22Rv1 (cell line): Measurements from ENCODE around the gene TMEM218.

Source experiments
- H3K27ac ChIP-seq: fragments of 450-650 bp; 2 replicates; pipeline ENCODE4 v1.5.1; 2017
- ZFX ChIP-seq: fragments of 450-650 bp; IDR thresholded peaks from 2 replicates; pipeline ENCODE4 v1.6.1; 2017; ENCODE audit warnings: antibody characterized with exemption, borderline replicate concordance
- TF ChIP-seq, protein P1 (sequence below): fragments of 450-650 bp; IDR thresholded peaks from 2 replicates; pipeline ENCODE4 v1.5.1; 2017; ENCODE audit warnings: mild to moderate bottlenecking

The TMEM218 gene

DNA sequence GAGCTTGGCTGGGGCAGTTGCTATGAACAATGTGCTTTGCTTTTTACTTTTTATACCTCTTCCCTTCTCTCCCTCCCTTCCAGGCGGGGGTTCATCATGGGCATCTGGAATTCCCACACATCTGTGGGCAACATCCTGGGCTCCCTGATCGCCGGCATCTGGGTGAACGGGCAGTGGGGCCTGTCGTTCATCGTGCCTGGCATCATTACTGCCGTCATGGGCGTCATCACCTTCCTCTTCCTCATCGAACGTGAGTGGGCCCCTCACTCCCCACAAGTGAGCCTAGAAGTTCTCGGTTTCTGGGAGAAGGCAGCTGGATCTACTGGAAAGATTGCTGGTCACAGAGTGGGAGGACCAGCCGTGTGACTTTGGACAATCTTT is 30.9 kb downstream of the TMEM218 start:
- H3K27ac ChIP-seq = no peak overlapping the region
- no peak for TF ChIP-seq ZFX

DNA sequence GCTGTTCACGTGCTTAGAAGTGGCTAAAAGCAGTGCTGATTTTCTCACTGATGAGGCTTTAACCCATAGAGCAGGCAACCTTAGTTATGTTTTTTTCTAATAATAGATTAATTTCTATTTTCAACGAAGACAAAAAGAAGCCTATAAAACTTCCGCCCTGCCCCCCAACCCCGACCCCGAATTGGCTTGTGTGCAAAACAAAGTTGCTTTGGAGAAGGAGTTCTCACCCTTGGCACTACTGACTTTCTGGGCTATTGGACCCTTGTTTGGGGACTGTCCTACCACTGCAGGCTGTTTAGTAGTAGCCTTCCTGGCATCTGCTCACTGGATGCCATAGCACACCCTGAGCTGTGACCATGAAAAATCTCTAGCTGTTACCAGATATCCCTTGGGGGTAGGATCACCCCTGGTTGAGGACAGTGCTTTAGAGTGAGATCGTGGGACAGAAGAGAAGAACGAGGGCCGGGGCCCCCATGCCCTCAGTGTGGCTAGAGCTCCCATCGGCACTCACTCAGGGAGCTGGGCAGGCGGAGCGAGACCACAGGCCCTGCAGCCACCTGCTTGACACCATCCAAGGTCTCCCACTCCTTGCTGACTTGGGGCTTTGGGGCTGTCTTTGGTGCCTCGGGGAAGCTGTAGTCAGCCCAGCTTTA is 31.4 kb downstream of the TMEM218 start:
- no peak overlapping the region for H3K27ac ChIP-seq
- no peak for TF ChIP-seq ZFX
- TF ChIP-seq, protein P1, sequence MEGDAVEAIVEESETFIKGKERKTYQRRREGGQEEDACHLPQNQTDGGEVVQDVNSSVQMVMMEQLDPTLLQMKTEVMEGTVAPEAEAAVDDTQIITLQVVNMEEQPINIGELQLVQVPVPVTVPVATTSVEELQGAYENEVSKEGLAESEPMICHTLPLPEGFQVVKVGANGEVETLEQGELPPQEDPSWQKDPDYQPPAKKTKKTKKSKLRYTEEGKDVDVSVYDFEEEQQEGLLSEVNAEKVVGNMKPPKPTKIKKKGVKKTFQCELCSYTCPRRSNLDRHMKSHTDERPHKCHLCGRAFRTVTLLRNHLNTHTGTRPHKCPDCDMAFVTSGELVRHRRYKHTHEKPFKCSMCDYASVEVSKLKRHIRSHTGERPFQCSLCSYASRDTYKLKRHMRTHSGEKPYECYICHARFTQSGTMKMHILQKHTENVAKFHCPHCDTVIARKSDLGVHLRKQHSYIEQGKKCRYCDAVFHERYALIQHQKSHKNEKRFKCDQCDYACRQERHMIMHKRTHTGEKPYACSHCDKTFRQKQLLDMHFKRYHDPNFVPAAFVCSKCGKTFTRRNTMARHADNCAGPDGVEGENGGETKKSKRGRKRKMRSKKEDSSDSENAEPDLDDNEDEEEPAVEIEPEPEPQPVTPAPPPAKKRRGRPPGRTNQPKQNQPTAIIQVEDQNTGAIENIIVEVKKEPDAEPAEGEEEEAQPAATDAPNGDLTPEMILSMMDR = no peak

- TF ChIP-seq, protein P1 = no peak
- no peak for TF ChIP-seq ZFX
- H3K27ac ChIP-seq = no peak overlapping the region
These were observed 32.1 kb downstream of the TMEM218 start for GRCh38 chr11:125079151-125079877.

GRCh38 chr11:125078516-125079140 is 32.8 kb downstream of the TMEM218 start:
- no peak for TF ChIP-seq ZFX
- TF ChIP-seq, protein P1 = no peak
- no peak overlapping the region for H3K27ac ChIP-seq

GRCh38 chr11:125078016-125078415 is 33.4 kb downstream of the TMEM218 start:
- TF ChIP-seq, protein P1 = no peak
- TF ChIP-seq ZFX = no peak
- no peak overlapping the region for H3K27ac ChIP-seq

GRCh38 chr11:125076378-125076945 is 35.0 kb downstream of the TMEM218 start:
- no peak overlapping the region for H3K27ac ChIP-seq
- TF ChIP-seq ZFX = no peak
- TF ChIP-seq, protein P1 = no peak

- TF ChIP-seq, protein P1 = no peak
- TF ChIP-seq ZFX = no peak
These were observed 35.5 kb downstream of the TMEM218 start for GRCh38 chr11:125075900-125076317.

More at GRCh38 chr11:125075900-125076317, 35.5 kb downstream of the TMEM218 start:
- H3K27ac ChIP-seq = no peak overlapping the region
